Gastrocnemius medialis (tissue), 4 donors: ENCODE measurements around the gene SYMPK.

Experiments used
- POLR2A ChIP-seq, 2 donors: fragments of 450-650 bp; IDR thresholded peaks; one replicate each; pipeline ENCODE4 v1.6.1; 2017; ENCODE audit warnings: antibody characterized with exemption in 2 of 2, mild to moderate bottlenecking in 2 of 2, moderate library complexity in 2 of 2
- TF ChIP-seq, protein P1 (sequence below), 5 experiments: fragments of 450-650 bp in 3 of 5; fragments of 200-600 bp in 2 of 5; sonication (generic) in 2 of 5; IDR thresholded peaks in 4 of 5; conservative IDR thresholded peaks in 1 of 5; 1 replicate in 4 of 5; 2 replicates in 1 of 5; pipeline ENCODE4 v1.5.1; 2016 to 2019; ENCODE audit warnings: antibody characterized with exemption in 5 of 5, mild to moderate bottlenecking in 3 of 5, moderate library complexity in 3 of 5

DNA sequence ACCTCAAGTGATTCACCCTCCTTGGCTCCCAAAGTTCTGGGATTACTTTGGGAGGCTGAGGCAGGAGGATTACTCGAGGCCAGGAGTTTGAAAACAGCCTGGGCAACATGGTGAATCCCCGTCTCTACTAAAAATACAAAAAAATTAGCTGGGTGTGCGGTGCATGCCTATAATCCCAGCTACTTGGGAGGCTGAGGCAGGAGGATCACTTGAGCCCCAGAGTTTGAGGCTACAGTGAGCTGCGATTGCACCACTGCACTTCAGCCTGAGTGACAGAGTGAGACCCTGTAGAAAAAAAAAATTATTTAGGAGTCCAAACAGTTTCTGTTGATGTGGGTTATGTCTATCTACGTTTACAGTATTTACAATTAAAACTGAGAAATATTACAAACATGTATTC, 7.9 kb upstream of the SYMPK start:
- no peak for TF ChIP-seq POLR2A (IDR thresholded peaks at IDR 0.05)
- TF ChIP-seq, protein P1, sequence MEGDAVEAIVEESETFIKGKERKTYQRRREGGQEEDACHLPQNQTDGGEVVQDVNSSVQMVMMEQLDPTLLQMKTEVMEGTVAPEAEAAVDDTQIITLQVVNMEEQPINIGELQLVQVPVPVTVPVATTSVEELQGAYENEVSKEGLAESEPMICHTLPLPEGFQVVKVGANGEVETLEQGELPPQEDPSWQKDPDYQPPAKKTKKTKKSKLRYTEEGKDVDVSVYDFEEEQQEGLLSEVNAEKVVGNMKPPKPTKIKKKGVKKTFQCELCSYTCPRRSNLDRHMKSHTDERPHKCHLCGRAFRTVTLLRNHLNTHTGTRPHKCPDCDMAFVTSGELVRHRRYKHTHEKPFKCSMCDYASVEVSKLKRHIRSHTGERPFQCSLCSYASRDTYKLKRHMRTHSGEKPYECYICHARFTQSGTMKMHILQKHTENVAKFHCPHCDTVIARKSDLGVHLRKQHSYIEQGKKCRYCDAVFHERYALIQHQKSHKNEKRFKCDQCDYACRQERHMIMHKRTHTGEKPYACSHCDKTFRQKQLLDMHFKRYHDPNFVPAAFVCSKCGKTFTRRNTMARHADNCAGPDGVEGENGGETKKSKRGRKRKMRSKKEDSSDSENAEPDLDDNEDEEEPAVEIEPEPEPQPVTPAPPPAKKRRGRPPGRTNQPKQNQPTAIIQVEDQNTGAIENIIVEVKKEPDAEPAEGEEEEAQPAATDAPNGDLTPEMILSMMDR (IDR thresholded peaks at IDR 0.05 in 4 of 5, conservative IDR thresholded peaks at IDR 0.05 in 1 of 5) = no peak
